Measurements from ENCODE around the gene LIME1.
"Not testable (repeated sequence)": the region's sequence is repeated elsewhere in the genome, so short reads cannot be mapped to it uniquely, and the experiment has no call there.

Gene LIME1

DNA sequence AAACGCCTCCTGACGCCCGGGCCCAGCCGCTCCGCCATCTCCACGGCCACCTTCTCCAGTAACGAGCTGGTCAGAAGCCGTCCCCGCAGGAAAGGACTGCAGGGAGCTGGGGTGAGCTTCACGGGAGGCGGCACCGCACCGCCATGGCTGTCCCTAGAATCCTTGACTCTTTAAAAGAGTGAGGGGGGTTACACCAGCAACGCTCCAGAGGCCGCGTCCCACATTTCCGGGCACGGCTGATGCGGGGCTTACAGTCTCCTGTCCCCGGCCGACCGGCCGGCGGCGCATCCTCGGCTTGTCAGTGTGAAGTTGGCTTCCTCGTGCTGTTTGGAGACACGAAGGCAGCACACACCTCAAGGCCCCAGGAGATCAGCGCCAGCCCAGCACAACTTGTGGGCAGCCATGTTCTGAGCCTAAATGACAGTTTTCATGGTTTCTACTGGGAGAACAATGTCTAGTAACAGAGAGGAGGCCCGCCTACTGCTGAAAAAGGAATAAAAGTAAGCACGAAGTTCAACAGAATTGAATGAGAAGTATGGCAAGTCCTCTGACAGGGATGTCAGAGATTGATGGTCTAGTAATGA is 33.5 kb downstream of the LIME1 start:
- no peak for DNase-seq (ENCODE audit: low read depth in 2 of 3, low spot score in 1 of 3)

- no peak for DNase-seq (ENCODE audit: low read depth in 2 of 3, low spot score in 1 of 3)
Measured at GRCh38 chr20:63771046-63771707, 34.7 kb downstream of the LIME1 start.

GRCh38 chr20:63772781-63773518 is 36.5 kb downstream of the LIME1 start:
- no peak for DNase-seq (ENCODE audit: low read depth in 2 of 3, low spot score in 1 of 3)

- DNase-seq (ENCODE audit: low read depth in 2 of 3, low spot score in 1 of 3), result no peak
Measured at GRCh38 chr20:63773571-63774241, 37.2 kb downstream of the LIME1 start.

GRCh38 chr20:63774306-63774705 is 37.8 kb downstream of the LIME1 start:
- DNase-seq (ENCODE audit: low read depth in 2 of 3, low spot score in 1 of 3), result no peak

- DNase-seq (ENCODE audit: low read depth in 2 of 3, low spot score in 1 of 3), result no peak
Measured at GRCh38 chr20:63775096-63775978, 38.9 kb downstream of the LIME1 start.

- DNase-seq (ENCODE audit: low read depth in 2 of 3, low spot score in 1 of 3), result not testable (repeated sequence)
Measured at GRCh38 chr20:63776875-63777274, 40.4 kb downstream of the LIME1 start.

DNA sequence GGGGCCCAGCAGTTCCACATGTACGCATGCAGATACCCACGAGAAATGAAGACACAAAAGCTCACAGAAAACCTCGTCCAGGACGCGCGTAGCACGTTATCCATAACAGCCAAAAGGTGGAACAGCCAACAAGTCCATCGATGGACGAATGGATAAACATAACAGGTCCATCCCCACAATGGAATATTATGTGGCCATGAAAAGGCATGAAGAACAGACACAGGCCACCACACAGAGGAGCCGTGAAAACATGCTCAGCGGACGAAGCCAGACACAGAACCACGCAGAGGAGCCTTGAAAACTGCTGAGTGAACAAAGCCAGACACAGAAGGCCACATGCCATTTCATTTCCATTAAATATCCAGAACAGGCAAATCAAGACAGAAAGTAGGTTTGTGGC is 41.1 kb downstream of the LIME1 start:
- DNase-seq (ENCODE audit: low read depth in 2 of 3, low spot score in 1 of 3), result no peak

DNA sequence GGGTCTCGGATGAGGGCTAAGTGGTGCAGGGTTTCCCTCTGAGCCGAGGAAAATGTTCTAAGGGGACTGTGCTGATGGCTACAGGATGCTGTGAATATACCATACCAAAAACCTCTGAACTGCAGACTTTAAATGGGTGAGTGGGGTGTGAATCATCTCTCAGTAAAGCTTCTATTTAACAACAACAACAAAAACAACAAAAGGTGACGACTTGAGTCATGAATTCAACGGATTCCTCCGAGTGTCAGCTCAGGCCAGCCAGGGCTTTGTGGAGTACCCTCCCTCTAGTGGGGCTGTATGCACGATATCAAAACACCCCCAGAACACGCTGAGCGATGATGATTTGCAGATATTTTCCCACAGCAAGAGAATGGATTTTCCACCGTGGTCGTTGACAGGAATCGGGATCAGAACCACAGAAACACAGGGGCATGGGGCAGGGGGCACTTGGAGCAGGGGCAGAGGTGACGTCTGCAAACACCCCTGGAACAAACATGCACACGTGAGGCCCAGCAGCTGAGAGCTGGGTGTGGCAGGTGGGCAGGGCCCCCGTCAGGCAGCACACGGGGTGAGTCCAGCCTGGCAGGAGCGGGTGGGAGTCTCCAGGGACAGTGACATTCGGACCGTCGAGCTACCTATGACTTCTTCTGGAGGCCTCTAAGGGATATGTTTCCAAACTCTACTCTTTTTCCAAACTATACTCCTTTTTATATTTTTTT is 41.7 kb downstream of the LIME1 start:
- no peak for DNase-seq (ENCODE audit: low read depth in 2 of 3, low spot score in 1 of 3)

DNA sequence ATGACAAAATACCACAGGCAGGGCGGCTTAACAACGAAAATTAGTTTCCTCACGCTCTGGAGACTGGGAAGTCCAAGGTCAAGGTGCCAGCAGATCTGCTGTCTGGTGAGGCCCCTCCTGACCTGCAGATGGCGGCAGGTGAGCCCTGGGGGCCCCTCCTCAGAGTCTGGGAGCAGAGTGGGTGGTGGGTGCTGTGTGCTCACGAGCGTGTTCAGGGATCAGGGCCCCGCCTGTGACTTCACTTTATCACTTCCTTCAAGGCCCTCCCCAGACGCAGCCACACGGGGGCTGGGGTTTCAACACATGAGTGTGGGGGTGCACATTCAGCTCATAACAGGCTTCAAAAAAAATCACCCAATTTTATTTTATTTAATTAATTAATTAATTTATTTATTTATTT is 42.4 kb downstream of the LIME1 start:
- no peak for DNase-seq (ENCODE audit: low read depth in 2 of 3, low spot score in 1 of 3)

DNA sequence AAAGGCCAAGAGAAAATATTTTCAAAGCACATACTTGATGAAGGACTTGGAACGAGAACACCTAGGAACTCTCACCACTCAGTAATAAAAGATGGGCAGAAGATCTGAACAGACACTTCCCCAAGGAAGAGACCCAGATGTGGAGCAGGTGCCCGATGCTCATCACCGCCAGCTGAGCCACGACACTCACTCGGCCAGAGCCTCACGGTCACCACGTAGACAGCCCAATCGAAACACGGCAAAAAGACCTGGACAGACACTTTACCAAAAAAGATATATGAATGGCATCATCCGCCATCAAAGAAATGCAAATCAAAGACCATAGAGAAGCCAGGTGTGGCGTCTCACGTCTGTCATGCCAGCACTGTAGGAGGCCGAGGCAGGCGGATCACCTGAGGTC is 44.7 kb downstream of the LIME1 start:
- no peak for DNase-seq (ENCODE audit: low read depth in 2 of 3, low spot score in 1 of 3)

DNA sequence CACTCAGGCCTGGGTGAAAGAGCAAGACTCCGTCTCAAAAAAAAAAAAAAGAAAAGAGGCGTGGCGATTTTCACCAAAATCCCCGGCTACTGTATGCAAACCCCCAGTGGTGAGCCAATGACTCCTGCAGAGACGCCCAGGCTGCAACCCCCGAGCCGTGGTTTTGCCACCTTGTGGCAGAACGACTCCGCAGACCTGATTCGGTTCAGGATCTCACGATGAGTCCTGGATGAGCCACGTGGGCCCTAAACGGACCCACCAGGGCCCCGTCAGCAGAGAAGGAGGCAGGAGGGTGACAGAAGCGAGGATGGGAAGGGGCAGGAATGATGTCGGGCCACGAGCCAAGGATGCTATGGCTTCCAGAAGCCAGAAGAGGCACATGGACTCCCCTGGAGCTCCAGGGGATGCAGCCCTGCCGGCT is 45.6 kb downstream of the LIME1 start:
- peak in 1 of 3 donors; percentile 23 for DNase-seq (ENCODE audit: low read depth in 2 of 3, low spot score in 1 of 3)

- DNase-seq (ENCODE audit: low read depth in 2 of 3, low spot score in 1 of 3), result no peak
Measured at GRCh38 chr20:63782521-63782971, 46.1 kb downstream of the LIME1 start.

GRCh38 chr20:63783970-63784369 is 47.5 kb downstream of the LIME1 start:
- no peak for DNase-seq (ENCODE audit: low read depth in 2 of 3, low spot score in 1 of 3)

DNA sequence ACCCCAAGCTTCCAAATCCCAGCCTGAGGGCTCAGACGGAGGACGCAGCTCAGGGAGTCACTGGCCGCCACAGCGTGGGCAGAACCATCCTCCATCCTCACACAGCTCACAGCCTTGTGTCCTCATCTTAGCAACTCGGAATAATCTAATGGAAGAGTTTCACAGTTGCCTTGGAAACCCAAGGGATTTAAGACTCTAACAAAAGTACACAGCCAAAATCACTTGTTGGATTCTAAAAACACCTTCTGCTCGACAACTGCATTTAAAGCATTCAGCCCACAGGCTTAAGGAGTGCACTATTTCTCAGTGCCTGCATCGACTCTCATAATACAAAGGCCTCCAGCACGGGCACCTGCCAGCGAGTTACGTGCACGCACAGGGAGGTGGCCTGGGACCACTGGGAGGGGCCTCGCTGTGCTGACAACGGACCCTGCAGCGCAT is 49.2 kb downstream of the LIME1 start:
- DNase-seq (ENCODE audit: low read depth in 2 of 3, low spot score in 1 of 3), result no peak

DNA sequence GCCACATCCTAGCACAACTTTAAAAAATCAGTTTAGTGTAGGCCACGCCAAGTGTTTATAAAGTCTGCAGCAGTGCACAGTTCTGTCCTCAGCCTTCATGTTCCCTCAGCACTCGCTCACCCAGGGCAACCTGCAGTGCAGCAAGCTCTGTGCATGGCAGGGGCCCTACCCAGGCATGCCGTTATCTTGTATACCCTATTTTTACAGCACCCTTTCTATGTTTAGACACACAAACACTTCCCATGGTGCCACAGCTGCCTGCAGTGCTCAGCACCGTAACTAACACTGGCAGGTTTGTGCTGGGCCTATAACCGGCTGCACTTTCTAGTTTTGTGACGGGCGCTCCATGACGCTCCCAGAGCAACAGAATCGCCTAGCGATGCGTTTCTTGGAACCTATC is 50.8 kb downstream of the LIME1 start:
- DNase-seq (ENCODE audit: low read depth in 2 of 3, low spot score in 1 of 3), result no peak

- DNase-seq (ENCODE audit: low read depth in 2 of 3, low spot score in 1 of 3), result no peak
Measured at GRCh38 chr20:63787749-63788148, 51.3 kb downstream of the LIME1 start.

Data from stimulated activated CD4-positive, alpha-beta T cell treated with anti-CD3 and anti-CD28 coated beads, Interleukin-12 subunit alpha, Interleukin-12 subunit beta, amount 100 ng/mL, for 48 hours (primary cell).